ENCODE results near the gene ARHGAP15. TPM values are rescaled to one million over a fixed set of nuclear protein-coding genes. Genes with fewer than 3 reads are reported as not detected.

The ARHGAP15 gene
- polyA plus RNA-seq, 1 donor, result 16.4 TPM

- H3K4me3 ChIP-seq (ENCODE audit: low read length), result no peak overlapping the region
- no CpG with 5 or more reads among the region's 1 CpG for whole genome bisulfite sequencing (ENCODE audit: insufficient coverage, low lambda C conversion rate)
- H3K27ac ChIP-seq (ENCODE audit: low read length), result no peak overlapping the region
- H3K27me3 ChIP-seq (ENCODE audit: control insufficient read depth, insufficient read depth, low read length), result no peaks in the 10 kb centered on the region
- DNase-seq, result no peak
- no peaks in the 10 kb centered on the region for H3K4me1 ChIP-seq (ENCODE audit: control insufficient read depth, insufficient read depth, low read length)
- no peaks in the 10 kb centered on the region for H3K36me3 ChIP-seq (ENCODE audit: control insufficient read depth, insufficient read depth, low read length)
- no peaks in the 10 kb centered on the region for H3K9me3 ChIP-seq (ENCODE audit: control insufficient read depth, low read depth, low read length)
Observed at GRCh38 chr2:143165291-143165690, 36.1 kb downstream of the ARHGAP15 start.

DNA sequence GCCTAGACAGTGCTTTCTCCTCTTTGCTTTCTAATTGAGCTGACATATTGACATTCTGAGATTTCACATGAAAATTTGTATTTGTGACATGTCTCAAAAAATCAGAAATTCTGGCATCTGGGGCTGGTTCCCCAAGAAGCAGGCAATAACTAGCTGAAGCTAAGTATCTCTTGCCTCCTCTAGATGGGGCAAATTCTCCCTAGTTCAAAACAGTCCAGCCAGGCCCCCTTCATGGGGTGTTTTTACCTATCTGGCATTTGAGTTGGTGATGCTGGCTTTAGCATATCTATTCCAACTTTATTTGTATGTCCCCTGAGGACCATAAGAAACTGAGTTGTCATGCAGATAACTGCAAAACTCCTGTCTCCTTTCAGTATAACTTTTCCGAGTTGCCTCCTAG lies 39.9 kb downstream of the ARHGAP15 start:
- Histone ChIP-seq H3K4me1 (ENCODE audit: control insufficient read depth, insufficient read depth, low read length) (no peaks in the 10 kb centered on the region), H3K27me3 (ENCODE audit: control insufficient read depth, insufficient read depth, low read length) (no peaks in the 10 kb centered on the region), H3K27ac (ENCODE audit: low read length) (no peak overlapping the region), H3K4me3 (ENCODE audit: low read length) (no peak overlapping the region), H3K9me3 (ENCODE audit: control insufficient read depth, low read depth, low read length) (no peaks in the 10 kb centered on the region), H3K36me3 (ENCODE audit: control insufficient read depth, insufficient read depth, low read length) (no peaks in the 10 kb centered on the region)
- WGBS (ENCODE audit: insufficient coverage, low lambda C conversion rate), result no CpG with 5 or more reads among the region's 1 CpG
- no peak for DNase-seq

GRCh38 chr2:143171817-143172216 lies 42.6 kb downstream of the ARHGAP15 start:
- H3K27me3 ChIP-seq (ENCODE audit: control insufficient read depth, insufficient read depth, low read length), result no peaks in the 10 kb centered on the region
- no peak for DNase-seq
- H3K36me3 ChIP-seq (ENCODE audit: control insufficient read depth, insufficient read depth, low read length), result no peaks in the 10 kb centered on the region
- 33% methylated on average over 1 of the region's 2 CpGs for WGBS (ENCODE audit: insufficient coverage, low lambda C conversion rate)
- no peaks in the 10 kb centered on the region for H3K4me1 ChIP-seq (ENCODE audit: control insufficient read depth, insufficient read depth, low read length)
- H3K4me3 ChIP-seq (ENCODE audit: low read length), result no peak overlapping the region
- no peaks in the 10 kb centered on the region for H3K9me3 ChIP-seq (ENCODE audit: control insufficient read depth, low read depth, low read length)
- H3K27ac ChIP-seq (ENCODE audit: low read length), result no peak overlapping the region

GRCh38 chr2:143175438-143175837 lies 46.2 kb downstream of the ARHGAP15 start:
- H3K9me3 ChIP-seq (ENCODE audit: control insufficient read depth, low read depth, low read length), result no peaks in the 10 kb centered on the region
- H3K36me3 ChIP-seq (ENCODE audit: control insufficient read depth, insufficient read depth, low read length), result no peaks in the 10 kb centered on the region
- H3K27me3 ChIP-seq (ENCODE audit: control insufficient read depth, insufficient read depth, low read length), result no peaks in the 10 kb centered on the region
- no peak overlapping the region for H3K27ac ChIP-seq (ENCODE audit: low read length)
- no peak for DNase-seq
- no CpG with 5 or more reads among the region's 2 CpGs for WGBS (ENCODE audit: insufficient coverage, low lambda C conversion rate)
- no peaks in the 10 kb centered on the region for H3K4me1 ChIP-seq (ENCODE audit: control insufficient read depth, insufficient read depth, low read length)
- no peak overlapping the region for H3K4me3 ChIP-seq (ENCODE audit: low read length)

GRCh38 chr2:143176606-143177005 lies 47.4 kb downstream of the ARHGAP15 start:
- H3K27ac ChIP-seq (ENCODE audit: low read length), result no peak overlapping the region
- WGBS (ENCODE audit: insufficient coverage, low lambda C conversion rate), result no CpG with 5 or more reads among the region's 3 CpGs
- DNase-seq, result no peak
- H3K27me3 ChIP-seq (ENCODE audit: control insufficient read depth, insufficient read depth, low read length), result no peaks in the 10 kb centered on the region
- H3K36me3 ChIP-seq (ENCODE audit: control insufficient read depth, insufficient read depth, low read length), result no peaks in the 10 kb centered on the region
- peaks cover 5% of the 10 kb centered on the region for H3K9me3 ChIP-seq (ENCODE audit: control insufficient read depth, low read depth, low read length)
- no peak overlapping the region for H3K4me3 ChIP-seq (ENCODE audit: low read length)
- no peaks in the 10 kb centered on the region for H3K4me1 ChIP-seq (ENCODE audit: control insufficient read depth, insufficient read depth, low read length)

DNA sequence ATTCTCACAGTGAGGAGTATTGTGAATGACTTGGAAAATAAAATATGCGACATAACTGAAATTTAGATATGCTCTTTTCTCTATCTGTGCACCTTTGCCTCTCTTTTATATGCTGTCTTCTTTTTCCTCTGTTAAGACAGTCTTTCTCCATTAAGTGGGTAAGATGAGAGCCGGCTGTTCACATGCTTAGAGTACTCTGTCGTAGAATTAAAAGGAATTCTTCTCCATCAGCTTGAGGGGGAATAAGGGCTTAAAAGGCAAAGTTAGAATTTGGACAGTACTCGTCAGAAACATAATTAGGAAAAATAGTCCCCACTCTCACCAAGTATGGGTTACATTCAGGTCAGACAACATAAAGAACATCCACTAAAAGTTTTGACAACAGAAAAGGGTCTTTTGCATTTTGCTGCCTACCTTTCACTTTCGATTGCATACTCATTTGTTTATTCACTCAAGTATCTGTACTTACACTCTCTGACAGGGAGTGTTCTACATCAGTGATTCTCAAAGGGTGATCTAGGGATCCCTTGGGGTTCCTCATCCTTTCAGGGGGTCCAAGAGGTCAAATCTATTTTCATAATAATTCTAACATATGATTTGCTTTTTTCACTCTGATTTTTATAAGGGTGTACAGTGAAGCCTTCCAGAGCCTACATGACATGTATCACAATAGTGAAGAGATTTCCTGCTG lies 48.0 kb downstream of the ARHGAP15 start:
- H3K27ac ChIP-seq (ENCODE audit: low read length), result no peak overlapping the region
- H3K4me3 ChIP-seq (ENCODE audit: low read length), result no peak overlapping the region
- no peak for DNase-seq
- H3K4me1 ChIP-seq (ENCODE audit: control insufficient read depth, insufficient read depth, low read length), result no peaks in the 10 kb centered on the region
- H3K27me3 ChIP-seq (ENCODE audit: control insufficient read depth, insufficient read depth, low read length), result no peaks in the 10 kb centered on the region
- WGBS (ENCODE audit: insufficient coverage, low lambda C conversion rate), result 80% methylated on average over 2 of the region's 5 CpGs
- peaks cover 5% of the 10 kb centered on the region for H3K9me3 ChIP-seq (ENCODE audit: control insufficient read depth, low read depth, low read length)
- H3K36me3 ChIP-seq (ENCODE audit: control insufficient read depth, insufficient read depth, low read length), result no peaks in the 10 kb centered on the region

DNA sequence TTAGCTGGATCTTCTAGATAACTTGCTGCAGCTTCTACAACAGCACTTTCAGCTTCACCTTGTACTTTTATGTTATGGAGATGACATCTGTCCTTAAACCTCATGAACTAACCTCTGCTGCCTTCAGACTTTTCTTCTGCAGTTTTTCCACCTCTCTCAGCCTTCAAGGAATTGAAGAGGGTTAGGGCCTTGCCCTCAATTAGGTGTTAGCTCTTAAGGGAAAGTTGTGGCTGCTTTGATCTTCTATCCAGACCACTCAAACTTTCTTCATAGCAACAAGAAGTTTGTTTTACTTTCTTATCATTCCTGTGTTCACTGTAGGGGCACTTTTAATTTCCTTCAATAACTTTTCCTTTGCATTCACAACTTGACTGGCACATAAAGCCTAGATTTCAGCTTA lies 52.3 kb downstream of the ARHGAP15 start:
- Histone ChIP-seq H3K36me3 (ENCODE audit: control insufficient read depth, insufficient read depth, low read length) (no peaks in the 10 kb centered on the region), H3K4me3 (ENCODE audit: low read length) (no peak overlapping the region), H3K27me3 (ENCODE audit: control insufficient read depth, insufficient read depth, low read length) (no peaks in the 10 kb centered on the region), H3K4me1 (ENCODE audit: control insufficient read depth, insufficient read depth, low read length) (no peaks in the 10 kb centered on the region), H3K9me3 (ENCODE audit: control insufficient read depth, low read depth, low read length) (peaks cover 5% of the 10 kb centered on the region), H3K27ac (ENCODE audit: low read length) (no peak overlapping the region)
- DNase-seq, result no peak

DNA sequence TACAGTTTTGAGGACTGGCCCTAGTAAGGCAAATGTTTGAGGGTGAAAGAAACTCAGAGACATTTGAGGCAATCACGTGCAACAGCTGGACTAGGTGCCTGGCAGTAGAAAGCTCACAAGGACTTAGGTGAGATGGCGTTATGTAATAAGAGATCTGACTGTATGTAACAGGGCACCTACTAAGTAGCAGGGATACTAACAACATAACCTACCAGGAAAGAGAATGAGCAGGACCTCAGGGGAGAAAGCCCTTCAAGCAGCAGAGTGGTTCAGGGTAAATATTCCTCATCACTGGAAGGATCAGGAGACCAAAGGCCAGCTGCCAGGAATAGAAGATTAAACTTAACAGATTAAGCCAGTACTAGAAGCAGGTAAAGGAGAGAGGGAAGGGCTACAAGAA lies 53.4 kb downstream of the ARHGAP15 start:
- Histone ChIP-seq H3K36me3 (ENCODE audit: control insufficient read depth, insufficient read depth, low read length) (no peaks in the 10 kb centered on the region), H3K4me3 (ENCODE audit: low read length) (no peak overlapping the region), H3K9me3 (ENCODE audit: control insufficient read depth, low read depth, low read length) (peaks cover 5% of the 10 kb centered on the region), H3K27ac (ENCODE audit: low read length) (no peak overlapping the region), H3K27me3 (ENCODE audit: control insufficient read depth, insufficient read depth, low read length) (no peaks in the 10 kb centered on the region), H3K4me1 (ENCODE audit: control insufficient read depth, insufficient read depth, low read length) (no peaks in the 10 kb centered on the region)
- DNase-seq, result no peak
- no CpG with 5 or more reads among the region's 2 CpGs for WGBS (ENCODE audit: insufficient coverage, low lambda C conversion rate)

GRCh38 chr2:143183804-143184463 lies 54.7 kb downstream of the ARHGAP15 start:
- peaks cover 5% of the 10 kb centered on the region for H3K9me3 ChIP-seq (ENCODE audit: control insufficient read depth, low read depth, low read length)
- H3K4me3 ChIP-seq (ENCODE audit: low read length), result no peak overlapping the region
- no peaks in the 10 kb centered on the region for H3K4me1 ChIP-seq (ENCODE audit: control insufficient read depth, insufficient read depth, low read length)
- H3K27ac ChIP-seq (ENCODE audit: low read length), result no peak overlapping the region
- no peak for DNase-seq
- H3K36me3 ChIP-seq (ENCODE audit: control insufficient read depth, insufficient read depth, low read length), result no peaks in the 10 kb centered on the region
- WGBS (ENCODE audit: insufficient coverage, low lambda C conversion rate), result no CpG with 5 or more reads among the region's 5 CpGs
- no peaks in the 10 kb centered on the region for H3K27me3 ChIP-seq (ENCODE audit: control insufficient read depth, insufficient read depth, low read length)

DNA sequence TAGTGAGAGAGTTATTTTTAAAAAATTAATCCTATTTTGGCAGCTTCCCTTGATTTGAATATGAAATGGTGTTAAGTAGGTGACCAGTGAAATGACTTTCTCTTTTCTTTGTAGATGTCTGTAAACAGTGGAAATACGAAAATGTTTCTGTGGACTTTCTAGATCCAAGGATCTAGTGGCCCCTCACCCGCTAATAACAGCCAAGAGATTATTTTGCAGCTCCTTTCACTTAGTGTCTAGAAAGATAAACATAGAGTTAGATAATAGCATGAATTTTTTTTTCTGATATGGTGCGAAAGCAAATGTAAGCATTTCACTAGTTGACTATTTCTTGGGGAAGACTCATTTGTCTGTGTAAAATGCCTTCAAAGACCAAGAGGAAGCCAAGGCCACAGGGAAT lies 57.7 kb downstream of the ARHGAP15 start:
- Histone ChIP-seq H3K27ac (ENCODE audit: low read length) (no peak overlapping the region), H3K36me3 (ENCODE audit: control insufficient read depth, insufficient read depth, low read length) (no peaks in the 10 kb centered on the region), H3K4me3 (ENCODE audit: low read length) (no peak overlapping the region), H3K9me3 (ENCODE audit: control insufficient read depth, low read depth, low read length) (no peaks in the 10 kb centered on the region), H3K4me1 (ENCODE audit: control insufficient read depth, insufficient read depth, low read length) (no peaks in the 10 kb centered on the region), H3K27me3 (ENCODE audit: control insufficient read depth, insufficient read depth, low read length) (no peaks in the 10 kb centered on the region)
- WGBS (ENCODE audit: insufficient coverage, low lambda C conversion rate), result 50% methylated on average over 1 of the region's 3 CpGs
- no peak for DNase-seq

GRCh38 chr2:143190431-143190830 lies 61.2 kb downstream of the ARHGAP15 start:
- H3K4me3 ChIP-seq (ENCODE audit: low read length), result no peak overlapping the region
- no peak for DNase-seq
- no peak overlapping the region for H3K27ac ChIP-seq (ENCODE audit: low read length)
- H3K4me1 ChIP-seq (ENCODE audit: control insufficient read depth, insufficient read depth, low read length), result no peaks in the 10 kb centered on the region
- H3K36me3 ChIP-seq (ENCODE audit: control insufficient read depth, insufficient read depth, low read length), result no peaks in the 10 kb centered on the region
- WGBS (ENCODE audit: insufficient coverage, low lambda C conversion rate), result no CpG with 5 or more reads among the region's 3 CpGs
- no peaks in the 10 kb centered on the region for H3K9me3 ChIP-seq (ENCODE audit: control insufficient read depth, low read depth, low read length)
- H3K27me3 ChIP-seq (ENCODE audit: control insufficient read depth, insufficient read depth, low read length), result no peaks in the 10 kb centered on the region

Measured in large intestine (tissue), 3 donors.